Panc1 (cell line): ENCODE measurements around the gene SEMG2. TPM values are rescaled to one million over a fixed set of nuclear protein-coding genes. Genes with fewer than 3 reads are reported as not detected.

Experiments
- ATAC-seq: fragments of 200-7000 bp; cut with Tn5 transposase; 2 replicates; pipeline ENCODE4 v1.9.1; 2020; ENCODE audit warnings: mild to moderate bottlenecking, moderate library complexity
- BruUV-seq: library from RNA; stranded (reverse); fragments of 400-500 nt; replicated peaks from 2 replicates; lab custom pipeline; 2021; lab: Mats Ljungman, UMichigan
- CTCF ChIA-PET: fragments of 300-600 bp; sonication (Branson Sonifier 250); formaldehyde crosslinking; loops from one replicate; lab custom pipeline; 2022; ENCODE audit warnings: antibody characterized with exemption; lab: Charles Lee
- POLR2A ChIA-PET: fragments of 300-600 bp; sonication (Branson Sonifier 250); formaldehyde crosslinking; loops from one replicate; lab custom pipeline; 2022; ENCODE audit warnings: antibody characterized with exemption; lab: Charles Lee
- DNase-seq: peaks from one replicate; pipeline ENCODE4 v3.0.0-alpha.2; 2010; ENCODE audit warnings: low read depth, low spot score
- H3K27ac ChIP-seq: 2 replicates; pipeline ENCODE4 v1.5.1; 2011; ENCODE audit warnings: mild to moderate bottlenecking, low read length, inconsistent platforms
- H3K27me3 ChIP-seq: fragments of 200-500 bp; sonication (Bioruptor generic); 2 replicates; pipeline ENCODE4 v1.6.0; 2014; ENCODE audit warnings: low read length, inconsistent platforms; ENCODE audit not compliant: control insufficient read depth, insufficient read depth
- H3K36me3 ChIP-seq: fragments of 200-500 bp; sonication (Bioruptor generic); 2 replicates; pipeline ENCODE4 v1.5.1; 2014; ENCODE audit warnings: inconsistent platforms, mild to moderate bottlenecking, low read length, moderate library complexity; ENCODE audit not compliant: control insufficient read depth, insufficient read depth
- H3K4me1 ChIP-seq: 2 replicates; pipeline ENCODE4 v1.5.1; 2011; ENCODE audit warnings: inconsistent platforms, mild to moderate bottlenecking, low read length, moderate library complexity; ENCODE audit not compliant: control insufficient read depth, insufficient read depth
- H3K4me3 ChIP-seq, 2 experiments: 2 replicates each; pipeline ENCODE4 v1.5.1; 2011 to 2012; ENCODE audit warnings: low read depth in 2 of 2, low read length in 2 of 2, mild to moderate bottlenecking in 2 of 2, inconsistent platforms in 1 of 2, moderate library complexity in 1 of 2
- H3K9me3 ChIP-seq: fragments of 200-500 bp; sonication (Bioruptor generic); 2 replicates; pipeline ENCODE4 v1.5.1; 2014; ENCODE audit warnings: low read depth, mild to moderate bottlenecking, inconsistent platforms, low read length, moderate library complexity; ENCODE audit not compliant: control insufficient read depth, insufficient read depth
- POLR2AphosphoS5 ChIP-seq: IDR thresholded peaks from 2 replicates; pipeline ENCODE4 v1.6.1; 2012; ENCODE audit warnings: mild to moderate bottlenecking, low read depth, low read length, moderate library complexity
- REST ChIP-seq, 2 experiments: IDR thresholded peaks; 2 replicates each; pipeline ENCODE4 v1.6.1; 2011 to 2012; ENCODE audit warnings: low read depth in 2 of 2, control low read depth in 1 of 2, low read length in 1 of 2, mild to moderate bottlenecking in 1 of 2, moderate library complexity in 1 of 2; ENCODE audit not compliant: insufficient read depth in 1 of 2
- SIN3A ChIP-seq: IDR thresholded peaks from 2 replicates; pipeline ENCODE4 v1.6.1; 2012; ENCODE audit warnings: low read depth, mild to moderate bottlenecking, low read length, moderate library complexity, borderline replicate concordance; ENCODE audit not compliant: insufficient read depth
- TCF7L2 ChIP-seq: IDR thresholded peaks from 2 replicates; pipeline ENCODE4 v1.6.1; 2011; ENCODE audit warnings: mild to moderate bottlenecking, low read depth, low read length, inconsistent platforms
- in situ Hi-C: cut with HindIII; loops from 2 replicates; pipeline ENCODE4 v1.10.0; 2016; ENCODE audit warnings: low sequenced_read_pairs, low pct_unique_long_range_greater_than_20kb
- intact Hi-C: fragments of 100-400 bp; cut with micrococcal nuclease; formaldehyde crosslinking; loops from one replicate; pipeline ENCODE4 v1.10.0; 2022; ENCODE audit not compliant: unreplicated experiment
- total RNA-seq: library from RNA; stranded (reverse); gene quantifications from one replicate; pipeline ENCODE4 v1.2.1, GENCODE V29; 2021; ENCODE audit not compliant: unreplicated experiment
- TF ChIP-seq, protein P1 (sequence below): fragments of 450-650 bp; IDR thresholded peaks from 2 replicates; pipeline ENCODE4 v1.5.1; 2017; ENCODE audit warnings: mild to moderate bottlenecking

Gene SEMG2
- total RNA-seq, 1 experiment from 2014 or later: not detected

DNA sequence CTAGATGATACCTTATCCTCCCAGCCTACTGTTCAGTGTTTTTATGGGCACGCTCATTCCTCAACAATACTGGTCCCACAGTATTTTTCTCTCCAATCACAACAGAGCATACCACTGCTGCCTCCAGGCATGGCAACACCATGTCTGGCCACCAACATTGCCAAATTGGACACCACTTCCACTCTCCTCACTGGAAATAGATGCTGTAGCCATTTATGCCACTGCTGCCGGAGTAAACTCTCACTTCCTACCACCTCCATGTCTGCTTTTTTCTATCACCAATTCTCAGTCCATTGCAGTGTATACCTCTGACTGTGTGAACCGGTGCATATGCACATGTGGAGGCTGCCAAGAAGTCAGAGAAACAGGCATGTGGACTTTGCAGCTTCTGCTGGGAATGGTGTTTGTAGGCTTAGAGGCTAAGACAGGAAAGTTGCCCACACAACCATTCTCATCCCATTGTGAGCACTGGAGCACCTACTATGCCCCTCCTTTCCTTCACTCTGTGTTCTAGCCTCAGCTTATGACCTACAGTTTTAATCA, 32.0 kb upstream of the SEMG2 start:
- intact Hi-C loops (no loop called here), in situ Hi-C loops (no loop called here)
- POLR2A ChIA-PET: interaction anchor here (0.6 kb wide), 1 partner anchor 27 kb away, joined by 4 read pairs; no protein-coding TSS in a partner anchor
- H3K27me3 ChIP-seq: no peaks in the 10 kb centered on the region; the same call in 1 of the 2 replicates
- no peaks in the 10 kb centered on the region for H3K9me3 ChIP-seq
- ATAC-seq (no peak), DNase-seq (no peak)
- CTCF ChIA-PET: no interaction called here
- BruUV-seq: no TSS peak
- no peak overlapping the region for H3K27ac ChIP-seq
- TF ChIP-seq POLR2AphosphoS5 (no peak), TCF7L2 (no peak), REST (IDR thresholded peaks at IDR 0.05; ENCODE audit: insufficient read depth in 1 of 2, low read depth in 2 of 2, low read length in 1 of 2) (no peak), SIN3A (no peak)
- TF ChIP-seq, protein P1, sequence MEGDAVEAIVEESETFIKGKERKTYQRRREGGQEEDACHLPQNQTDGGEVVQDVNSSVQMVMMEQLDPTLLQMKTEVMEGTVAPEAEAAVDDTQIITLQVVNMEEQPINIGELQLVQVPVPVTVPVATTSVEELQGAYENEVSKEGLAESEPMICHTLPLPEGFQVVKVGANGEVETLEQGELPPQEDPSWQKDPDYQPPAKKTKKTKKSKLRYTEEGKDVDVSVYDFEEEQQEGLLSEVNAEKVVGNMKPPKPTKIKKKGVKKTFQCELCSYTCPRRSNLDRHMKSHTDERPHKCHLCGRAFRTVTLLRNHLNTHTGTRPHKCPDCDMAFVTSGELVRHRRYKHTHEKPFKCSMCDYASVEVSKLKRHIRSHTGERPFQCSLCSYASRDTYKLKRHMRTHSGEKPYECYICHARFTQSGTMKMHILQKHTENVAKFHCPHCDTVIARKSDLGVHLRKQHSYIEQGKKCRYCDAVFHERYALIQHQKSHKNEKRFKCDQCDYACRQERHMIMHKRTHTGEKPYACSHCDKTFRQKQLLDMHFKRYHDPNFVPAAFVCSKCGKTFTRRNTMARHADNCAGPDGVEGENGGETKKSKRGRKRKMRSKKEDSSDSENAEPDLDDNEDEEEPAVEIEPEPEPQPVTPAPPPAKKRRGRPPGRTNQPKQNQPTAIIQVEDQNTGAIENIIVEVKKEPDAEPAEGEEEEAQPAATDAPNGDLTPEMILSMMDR: no peak
- no peak overlapping the region for H3K4me3 ChIP-seq
- no peaks in the 10 kb centered on the region for H3K4me1 ChIP-seq
- H3K36me3 ChIP-seq: no peaks in the 10 kb centered on the region

GRCh38 chr20:45189861-45190260, 31.3 kb upstream of the SEMG2 start:
- in situ Hi-C loops (no loop called here), intact Hi-C loops (no loop called here)
- CTCF ChIA-PET: no interaction called here
- POLR2A ChIA-PET: no interaction called here
- no peaks in the 10 kb centered on the region for H3K9me3 ChIP-seq
- H3K36me3 ChIP-seq: no peaks in the 10 kb centered on the region
- BruUV-seq: no TSS peak
- ATAC-seq: no peak
- H3K27me3 ChIP-seq: no peaks in the 10 kb centered on the region; the same call in 1 of the 2 replicates
- no peaks in the 10 kb centered on the region for H3K4me1 ChIP-seq
- H3K4me3 ChIP-seq: no peak overlapping the region
- no peak overlapping the region for H3K27ac ChIP-seq
- no peak for DNase-seq
- TF ChIP-seq, protein P1: no peak
- no peak for TF ChIP-seq REST (IDR thresholded peaks at IDR 0.05; ENCODE audit: insufficient read depth in 1 of 2, low read depth in 2 of 2, low read length in 1 of 2)
- no peak for TF ChIP-seq TCF7L2
- TF ChIP-seq SIN3A: no peak
- TF ChIP-seq POLR2AphosphoS5: no peak
